ENCODE data around the gene OR51V1.

GRCh38 chr11:5197536-5197935, 2.9 kb downstream of the OR51V1 start:
- no peak for TF ChIP-seq CTCF (IDR thresholded peaks at IDR 0.05; ENCODE audit: low read length)
- no peak for TF ChIP-seq EZH2 (IDR thresholded peaks at IDR 0.05; ENCODE audit: borderline replicate concordance, low read length)
